Muscle of arm (tissue), 12 donors: ENCODE data around the gene YTHDC2. TPM values are rescaled to one million over a fixed set of nuclear protein-coding genes. Genes with fewer than 3 reads are reported as not detected.
A peak's percentile ranks its signal among the peaks of the same experiment; 100 is the strongest.

Experiments
- DNase-seq: peaks from one replicate; pipeline ENCODE4 v3.0.0-alpha.2; 2013
- polyA plus RNA-seq, 12 donors: library from polyadenylated mRNA; unstranded; fragments of 120-200 nt; gene quantifications; one replicate each; pipeline ENCODE4 v1.2.1, GENCODE V29; 2013; ENCODE audit not compliant: insufficient read length in 12 of 12

The YTHDC2 gene
- polyA plus RNA-seq, 12 donors, result 13.1 to 31.6 (median 20.6) TPM; not detected in 1

- no peak for DNase-seq
Observed at GRCh38 chr5:113518884-113519283, 5.4 kb downstream of the YTHDC2 start.

GRCh38 chr5:113519412-113519811 lies 5.9 kb downstream of the YTHDC2 start:
- no peak for DNase-seq

GRCh38 chr5:113520429-113520828 lies 6.9 kb downstream of the YTHDC2 start:
- no peak for DNase-seq

GRCh38 chr5:113520899-113521298 lies 7.4 kb downstream of the YTHDC2 start:
- no peak for DNase-seq

GRCh38 chr5:113523168-113523567 lies 9.7 kb downstream of the YTHDC2 start:
- DNase-seq, result no peak

GRCh38 chr5:113524927-113525326 lies 11.4 kb downstream of the YTHDC2 start:
- DNase-seq, result no peak

GRCh38 chr5:113526421-113526820 lies 12.9 kb downstream of the YTHDC2 start:
- no peak for DNase-seq

- DNase-seq, result no peak
Observed at GRCh38 chr5:113527746-113528145, 14.3 kb downstream of the YTHDC2 start.

- no peak for DNase-seq
Observed at GRCh38 chr5:113531481-113532159, 18.1 kb downstream of the YTHDC2 start.

GRCh38 chr5:113538313-113538712 lies 24.8 kb downstream of the YTHDC2 start:
- DNase-seq, result no peak

GRCh38 chr5:113546703-113547183 lies 33.2 kb downstream of the YTHDC2 start:
- DNase-seq, result no peak

- DNase-seq, result no peak
Observed at GRCh38 chr5:113548396-113548795, 34.9 kb downstream of the YTHDC2 start.

- DNase-seq, result no peak
Observed at GRCh38 chr5:113552137-113552536, 38.6 kb downstream of the YTHDC2 start.

GRCh38 chr5:113552620-113553019 lies 39.1 kb downstream of the YTHDC2 start:
- no peak for DNase-seq

- no peak for DNase-seq
Observed at GRCh38 chr5:113562828-113563400, 49.4 kb downstream of the YTHDC2 start.

GRCh38 chr5:113569396-113569795 lies 55.9 kb downstream of the YTHDC2 start:
- no peak for DNase-seq

- DNase-seq, result no peak
Observed at GRCh38 chr5:113572716-113573115, 59.2 kb downstream of the YTHDC2 start.

- DNase-seq, result no peak
Observed at GRCh38 chr5:113574417-113574816, 60.9 kb downstream of the YTHDC2 start.

- no peak for DNase-seq
Observed at GRCh38 chr5:113575074-113575473, 61.6 kb downstream of the YTHDC2 start.

- no peak for DNase-seq
Observed at GRCh38 chr5:113578091-113578490, 64.6 kb downstream of the YTHDC2 start.

GRCh38 chr5:113581388-113581787 lies 67.9 kb downstream of the YTHDC2 start:
- peak; percentile 6 for DNase-seq

GRCh38 chr5:113598150-113598549 lies 84.7 kb downstream of the YTHDC2 start:
- DNase-seq, result no peak

- DNase-seq, result no peak
Observed at GRCh38 chr5:113598926-113599325, 85.4 kb downstream of the YTHDC2 start.
